ENCODE measurements around the gene COL20A1.
"Not testable (repeated sequence)": the region's sequence is repeated elsewhere in the genome, so short reads cannot be mapped to it uniquely, and the experiment has no call there.

COL20A1 gene

DNA sequence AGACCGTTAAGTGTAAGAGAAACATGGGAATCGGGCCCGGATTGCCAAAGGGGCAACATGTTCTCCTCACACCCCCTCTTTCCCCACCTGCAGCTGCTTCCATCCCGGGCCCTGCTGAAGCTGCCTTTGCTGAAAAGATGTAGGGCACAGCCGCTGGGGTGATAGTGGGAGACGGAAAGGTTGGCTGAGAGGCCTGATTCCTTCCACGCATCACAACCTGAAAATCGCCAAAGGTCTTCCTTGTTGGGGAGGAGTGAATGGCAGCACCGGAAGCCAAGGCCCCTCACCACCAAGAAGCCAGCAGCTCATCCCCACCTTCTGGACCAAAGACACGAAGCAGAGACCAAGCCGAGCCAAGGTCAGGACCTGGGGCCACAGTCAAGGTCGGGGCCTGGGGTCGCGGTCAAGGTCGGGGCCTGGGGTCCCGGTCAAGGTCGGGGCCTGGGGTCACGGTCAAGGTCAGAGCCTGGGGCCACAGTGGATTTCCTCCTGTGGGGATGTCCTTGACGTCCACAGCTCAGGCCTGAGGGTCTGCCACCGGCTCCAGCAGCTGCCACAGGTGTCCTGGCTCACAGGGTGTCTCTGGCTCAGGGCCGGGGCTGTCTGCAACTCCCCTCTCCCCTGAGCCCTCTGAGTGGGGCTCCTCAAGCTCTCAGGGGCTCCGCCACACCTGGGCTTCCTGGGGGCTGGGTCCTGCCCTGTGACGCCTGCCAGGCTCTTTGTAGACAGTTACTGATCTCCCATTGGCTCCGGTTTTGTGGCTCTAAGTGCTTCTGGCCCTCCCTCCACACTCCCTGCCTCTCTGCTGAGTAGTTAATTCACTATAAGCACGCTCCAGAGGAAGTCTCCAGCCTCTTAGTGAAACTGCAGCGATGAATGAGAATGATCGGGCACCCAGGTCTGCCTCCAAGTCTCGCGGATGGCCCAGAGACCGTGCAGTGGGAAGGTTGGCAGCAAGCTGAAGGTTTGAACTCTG is 73.7 kb downstream of the COL20A1 start:
- DNase-seq = no peak

DNA sequence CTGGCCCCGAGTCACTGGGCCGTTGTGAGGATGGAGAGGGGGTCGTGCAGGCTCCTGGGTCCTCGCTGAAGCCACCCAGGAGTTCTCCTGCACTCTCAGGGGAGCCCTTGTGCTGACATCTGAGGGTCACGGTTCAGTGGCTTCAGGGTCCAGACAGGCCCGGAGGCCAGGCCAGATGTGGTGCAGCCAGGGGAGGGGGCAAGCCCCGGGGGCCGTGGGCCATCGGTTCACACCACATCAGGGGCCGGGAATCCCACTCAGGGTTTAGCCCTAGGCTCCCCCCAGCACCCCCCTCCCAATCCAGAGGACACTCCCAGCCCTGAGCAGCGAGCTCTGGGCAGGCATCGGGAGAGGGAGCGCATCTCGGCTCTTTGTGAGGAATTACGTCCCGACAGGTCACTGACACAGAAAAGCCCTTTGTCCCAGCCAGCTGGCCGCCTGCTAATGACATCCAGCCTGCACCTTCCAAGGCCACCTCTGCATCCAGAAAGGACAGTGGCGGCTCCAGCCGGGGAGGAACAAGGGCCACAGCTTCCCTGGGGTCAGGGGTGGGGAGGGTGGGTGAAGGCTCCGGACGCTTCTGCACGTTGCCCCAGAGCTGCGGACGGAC is 74.6 kb downstream of the COL20A1 start:
- DNase-seq = no peak

DNA sequence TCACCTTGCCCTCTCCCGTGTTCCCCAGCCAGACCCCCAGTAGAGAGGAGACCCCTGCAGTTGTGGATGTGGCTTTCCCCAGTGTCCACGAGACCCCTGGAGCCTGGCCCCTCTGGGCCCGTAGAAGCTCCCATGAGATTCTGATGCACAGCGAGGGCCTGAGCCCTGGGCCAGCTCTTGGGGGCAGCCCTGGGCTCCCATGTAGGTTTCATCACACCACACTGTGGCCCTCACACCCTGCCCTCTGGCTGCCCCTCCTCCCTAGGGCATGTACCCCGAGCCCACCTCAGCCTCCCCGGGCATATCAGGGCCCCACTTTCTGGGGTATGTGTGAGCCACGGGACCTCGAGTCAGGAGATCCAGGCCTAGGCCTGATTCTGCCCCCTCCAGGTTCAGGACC is 75.2 kb downstream of the COL20A1 start:
- no peak for DNase-seq

DNA sequence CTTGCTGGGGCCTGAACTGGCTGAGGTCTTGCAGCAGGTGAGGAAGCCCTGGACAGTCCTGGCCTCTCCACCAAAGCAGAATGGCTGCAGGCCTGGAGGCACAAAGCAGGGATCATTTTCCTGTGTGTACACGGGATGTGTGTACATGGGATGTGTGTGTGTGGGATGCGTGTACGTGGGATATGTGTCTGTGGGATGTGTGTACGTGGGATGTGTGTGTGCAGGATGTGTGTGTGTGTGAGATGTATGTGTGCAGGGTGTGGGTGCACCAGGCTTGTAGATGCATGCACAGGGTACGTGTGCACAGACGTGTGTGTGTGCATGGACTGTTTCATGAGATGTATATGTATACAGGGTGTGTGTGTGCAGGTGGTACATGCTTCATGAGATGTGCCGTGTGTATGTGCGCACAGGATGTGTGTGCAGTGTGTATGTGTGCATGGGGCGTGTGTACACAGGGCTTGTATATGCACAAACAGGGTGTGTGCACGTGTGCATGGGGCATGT is 76.1 kb downstream of the COL20A1 start:
- DNase-seq = no peak

DNA sequence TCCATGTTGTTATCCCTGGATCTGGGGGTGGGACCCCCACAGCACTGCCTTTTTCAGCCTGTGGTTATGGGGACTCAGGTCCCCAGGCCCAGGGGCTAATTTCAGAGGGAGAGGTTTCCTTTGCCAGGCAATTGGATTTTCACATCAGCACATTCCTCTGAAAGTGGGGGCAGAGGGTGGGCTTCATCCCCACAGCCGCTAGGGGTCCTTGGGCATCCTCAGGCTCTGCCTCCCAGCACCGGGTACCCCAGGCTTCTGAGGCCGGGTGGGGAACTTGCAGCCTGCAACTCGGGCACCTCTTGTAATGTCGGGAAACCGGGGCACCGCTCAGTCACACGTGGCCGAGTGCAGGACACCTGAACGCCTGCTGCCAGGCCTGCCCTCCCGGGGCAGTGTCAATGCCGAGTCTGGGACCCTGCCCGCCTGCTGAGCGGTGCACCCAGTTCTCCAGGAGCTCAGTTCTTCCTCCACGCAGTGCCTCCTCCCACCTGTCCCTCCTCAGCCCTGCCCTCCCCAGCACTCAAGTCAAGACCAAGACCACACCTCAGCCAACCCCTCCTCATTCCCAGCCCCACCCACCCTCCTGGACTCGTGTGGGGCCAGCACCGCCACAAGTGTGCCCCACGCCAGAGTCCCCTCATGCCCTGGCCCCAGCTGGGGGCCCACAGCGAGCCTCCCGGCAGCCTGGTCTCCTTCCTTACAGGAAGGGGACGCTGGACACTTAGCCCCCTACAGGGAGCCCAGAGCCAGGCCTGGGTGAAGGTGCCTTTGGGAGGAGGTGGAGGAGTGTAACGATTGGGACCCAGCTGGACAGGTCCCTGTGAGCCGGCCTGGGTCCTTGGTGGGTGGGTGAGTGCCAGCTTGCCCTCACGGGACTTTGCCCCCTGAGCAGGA is 77.0 kb downstream of the COL20A1 start:
- no peak for DNase-seq

DNA sequence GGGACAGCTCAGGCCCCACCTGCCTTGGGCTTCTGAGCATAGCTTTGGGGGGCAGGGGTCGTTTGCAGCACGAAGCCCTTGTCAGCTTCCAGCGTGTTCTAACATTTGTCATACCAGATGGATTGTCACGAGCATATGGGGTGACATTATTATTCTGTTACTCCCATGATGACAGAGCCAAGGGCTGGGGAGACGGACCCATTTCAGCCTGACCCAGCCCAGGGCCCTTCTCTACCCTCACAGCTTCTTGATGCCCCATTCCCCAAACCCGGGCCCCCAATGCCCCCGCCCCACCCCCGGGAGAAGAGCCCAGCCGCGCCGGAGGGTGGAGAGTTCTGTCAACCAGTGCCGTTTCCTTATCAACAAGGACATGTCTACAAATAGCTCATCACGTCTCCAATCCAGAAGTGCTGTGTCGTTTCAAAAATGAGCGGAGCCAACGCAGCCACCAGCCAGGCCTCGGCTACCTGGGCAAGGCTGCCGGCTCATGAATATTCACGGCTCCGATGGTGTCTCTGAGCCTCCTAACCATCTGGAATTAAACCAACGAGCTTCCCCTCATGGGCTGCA is 77.7 kb downstream of the COL20A1 start:
- DNase-seq = peak; percentile 58

DNA sequence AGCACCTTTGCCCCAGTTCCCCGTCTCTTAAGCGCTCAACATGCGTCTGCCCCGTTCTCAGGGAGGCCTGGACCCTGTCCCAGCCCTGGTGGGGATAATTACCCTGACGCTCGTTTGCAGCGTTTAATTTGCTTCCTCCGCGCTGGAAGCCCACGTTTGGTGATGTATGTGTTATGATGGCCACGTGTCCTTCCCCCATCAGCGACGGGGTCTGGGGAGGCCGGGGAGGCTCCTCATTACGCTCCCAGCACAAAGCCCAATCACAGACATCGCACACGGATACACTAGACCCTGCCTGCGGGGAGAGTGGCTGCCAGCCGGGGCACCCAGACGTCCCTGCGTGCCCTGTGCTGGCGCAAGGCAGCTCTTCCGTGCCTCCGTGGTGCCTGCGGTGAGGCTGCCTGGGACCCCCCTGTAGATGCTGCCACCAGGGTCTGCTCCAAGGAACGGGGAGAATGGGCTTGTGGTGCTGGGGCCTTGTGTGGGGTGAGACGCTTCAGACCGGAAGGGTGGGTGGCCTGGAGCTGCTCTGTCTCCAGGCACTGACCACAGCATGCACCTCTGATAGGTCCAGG is 78.4 kb downstream of the COL20A1 start:
- DNase-seq = no peak

DNA sequence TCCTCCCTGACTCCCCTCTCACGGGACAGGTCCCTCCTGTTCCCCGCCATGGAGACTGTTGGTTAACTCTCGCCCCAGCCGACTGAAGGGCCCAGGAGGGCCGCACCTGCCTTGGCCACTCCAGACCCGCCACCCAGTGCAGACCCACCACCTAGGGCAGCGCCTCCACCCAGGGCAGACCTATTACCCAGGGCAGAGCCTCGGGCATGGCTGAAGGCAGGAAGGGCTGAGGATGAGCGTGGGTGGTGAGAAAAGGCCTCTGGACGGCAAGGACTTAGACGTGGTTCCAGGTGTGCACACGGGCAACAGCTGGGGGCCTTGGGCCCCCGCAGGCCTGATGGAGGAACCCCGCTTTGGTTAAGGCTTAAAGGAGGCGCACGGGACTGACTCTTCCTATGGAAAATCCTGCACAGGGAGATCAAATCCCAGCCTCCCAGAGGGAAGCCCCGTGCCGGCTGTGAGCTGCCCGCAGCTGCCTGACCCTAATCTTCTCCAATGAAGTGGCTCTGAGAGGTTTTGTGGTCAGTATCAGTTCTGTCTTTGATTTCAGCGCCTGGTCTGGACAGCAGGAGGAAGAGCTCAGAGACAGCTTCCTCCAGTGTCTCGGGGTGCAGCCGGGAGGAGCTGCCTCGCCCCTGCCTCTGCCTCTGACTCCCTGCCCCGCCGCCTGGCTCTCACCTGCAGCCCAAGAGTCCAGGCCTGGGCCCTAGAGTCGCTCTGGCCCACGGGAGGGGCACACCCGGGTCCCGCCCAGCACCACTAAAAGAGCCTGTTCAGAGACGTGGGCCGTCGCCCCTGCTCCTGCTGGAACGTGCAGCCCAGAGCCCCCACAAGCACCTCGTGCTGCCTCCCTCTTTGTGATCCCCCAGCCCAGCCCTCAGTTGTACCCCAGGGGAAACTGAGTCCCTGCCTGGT is 80.2 kb downstream of the COL20A1 start:
- DNase-seq = no peak

DNA sequence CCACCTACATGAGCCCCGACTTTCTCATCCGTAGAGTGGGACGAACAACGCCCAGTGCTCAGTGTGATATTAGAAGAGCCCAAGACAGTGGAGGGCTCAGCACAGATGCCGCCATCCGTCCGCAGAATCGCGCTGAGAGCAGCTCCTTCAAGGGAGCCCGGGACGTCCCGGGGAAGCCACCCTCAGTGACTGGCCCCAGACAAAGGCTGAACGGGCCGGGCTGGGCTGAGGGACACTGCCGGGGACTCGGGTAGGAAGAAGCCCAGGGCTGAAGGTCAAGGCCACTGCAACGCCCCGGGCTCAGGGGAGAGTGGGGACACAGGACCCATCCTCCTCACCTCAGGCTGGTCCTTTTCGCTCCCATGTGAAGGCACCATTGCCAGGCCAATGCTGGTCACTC is 81.0 kb downstream of the COL20A1 start:
- no peak for DNase-seq

DNA sequence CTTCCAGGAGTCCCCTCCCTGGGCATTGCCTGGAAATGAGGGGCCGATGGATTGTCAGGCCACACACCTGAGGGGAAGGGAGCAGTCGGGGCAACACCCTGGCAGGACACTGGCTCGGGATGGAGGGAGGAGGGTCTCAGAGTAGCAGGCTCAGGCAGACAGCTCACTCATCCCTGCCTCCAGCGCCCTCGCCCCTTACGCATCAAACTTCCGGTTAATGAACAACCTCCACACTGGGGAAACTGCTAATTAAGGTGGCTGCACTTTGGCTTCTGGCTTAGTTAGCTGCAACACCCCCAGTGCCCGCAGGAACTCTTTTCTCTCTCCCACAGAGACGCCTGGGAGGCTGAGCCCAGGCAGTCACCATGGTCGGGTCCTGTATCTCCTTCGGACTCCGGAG is 81.5 kb downstream of the COL20A1 start:
- no peak for DNase-seq

DNA sequence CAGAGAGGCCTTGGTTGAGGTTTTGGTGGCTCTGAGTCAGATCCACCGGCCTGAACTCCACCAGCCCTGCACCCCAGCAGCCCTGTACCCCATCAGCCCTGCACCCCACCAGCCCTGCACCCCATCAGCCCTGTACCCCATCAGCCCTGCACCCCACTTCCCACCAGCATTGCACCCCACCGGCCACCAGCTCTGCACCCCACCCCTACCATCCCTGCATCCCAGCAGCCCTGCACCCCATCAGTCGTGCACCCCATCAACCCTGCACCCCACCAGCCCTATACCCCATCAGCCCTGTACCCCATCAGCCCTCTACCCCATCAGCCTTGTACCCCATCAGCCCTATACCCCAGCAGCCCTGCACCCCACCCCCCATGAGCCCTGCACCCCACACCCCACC is 82.5 kb downstream of the COL20A1 start:
- no peak for DNase-seq

DNA sequence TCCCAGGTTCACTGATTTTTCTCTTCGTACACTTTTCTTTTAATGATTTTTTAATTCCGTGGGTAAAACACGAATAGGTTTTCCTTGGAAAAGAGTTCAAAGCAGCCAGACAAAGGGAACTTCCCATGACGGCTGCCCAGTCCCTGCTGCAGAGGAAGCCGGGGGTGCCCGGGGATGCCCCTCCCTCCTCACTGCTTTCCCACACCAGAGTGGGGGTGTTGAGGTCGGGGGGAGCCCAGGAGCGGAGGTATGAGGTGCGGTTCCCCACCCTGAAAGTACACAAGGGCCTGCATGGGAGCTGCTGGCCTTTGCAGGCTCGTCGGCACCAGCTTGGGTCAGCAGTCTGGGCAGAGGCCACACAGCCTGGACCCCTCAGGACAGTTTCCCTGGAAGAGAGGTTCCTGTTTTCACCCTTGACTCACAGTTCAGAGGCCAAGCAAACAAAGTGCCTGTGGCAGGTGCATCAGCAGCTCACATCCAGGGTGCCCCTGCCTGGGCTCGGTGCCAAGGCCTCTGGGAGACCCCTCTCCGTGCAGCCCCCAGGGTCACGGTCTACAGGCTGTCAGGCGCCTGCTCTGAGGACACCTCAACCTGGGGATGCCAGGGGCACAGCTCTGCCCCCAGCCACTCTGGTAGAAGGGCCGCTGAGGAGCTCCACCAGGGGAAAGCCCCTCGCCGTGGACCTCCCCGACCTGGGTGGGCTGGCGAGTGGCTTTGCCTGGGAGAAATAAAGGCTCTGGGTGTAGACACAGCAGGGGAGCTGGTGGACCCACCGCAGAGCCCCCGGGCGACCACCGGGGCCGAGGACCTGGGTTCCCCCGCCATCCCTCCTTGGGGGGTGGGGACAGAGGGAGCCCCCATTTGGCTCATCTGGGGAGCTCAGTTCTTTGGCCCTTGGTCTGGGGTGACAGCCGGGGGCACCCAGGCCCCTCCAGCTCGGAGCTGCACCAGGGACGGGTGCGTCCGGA is 83.6 kb downstream of the COL20A1 start:
- DNase-seq = no peak

DNA sequence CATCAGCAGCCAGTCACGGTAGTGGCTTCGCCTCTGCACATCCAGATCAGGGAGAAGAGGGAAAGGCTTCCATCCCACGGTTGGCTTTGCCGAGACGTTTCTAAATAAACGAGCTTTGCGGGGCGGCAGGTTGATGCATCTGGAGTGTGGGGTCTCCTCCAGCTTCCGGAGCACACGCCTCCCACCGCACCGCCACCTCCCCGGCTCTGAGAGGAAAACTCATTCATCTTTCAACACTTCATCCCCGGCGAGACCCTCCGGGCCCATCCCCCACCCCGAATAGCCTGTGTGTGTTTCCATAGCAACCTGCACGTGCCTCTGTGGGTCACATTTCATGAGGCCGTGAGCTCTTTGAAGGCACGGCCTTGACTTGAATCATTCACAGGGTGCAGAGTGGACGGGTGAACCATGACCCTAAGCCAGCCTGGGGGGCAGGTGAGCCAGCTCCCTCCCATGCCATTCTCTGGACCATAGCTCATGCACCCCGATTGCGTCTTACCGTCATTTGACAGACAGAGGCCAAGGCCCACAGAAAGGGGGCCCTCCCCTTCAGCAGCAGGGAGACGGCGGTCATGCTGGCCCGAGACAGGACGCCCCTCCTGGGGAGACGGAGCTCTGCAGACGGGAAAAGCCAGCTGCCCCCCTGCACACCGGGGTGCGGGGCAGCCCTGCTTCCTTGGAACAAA is 84.4 kb downstream of the COL20A1 start:
- DNase-seq = no peak

DNA sequence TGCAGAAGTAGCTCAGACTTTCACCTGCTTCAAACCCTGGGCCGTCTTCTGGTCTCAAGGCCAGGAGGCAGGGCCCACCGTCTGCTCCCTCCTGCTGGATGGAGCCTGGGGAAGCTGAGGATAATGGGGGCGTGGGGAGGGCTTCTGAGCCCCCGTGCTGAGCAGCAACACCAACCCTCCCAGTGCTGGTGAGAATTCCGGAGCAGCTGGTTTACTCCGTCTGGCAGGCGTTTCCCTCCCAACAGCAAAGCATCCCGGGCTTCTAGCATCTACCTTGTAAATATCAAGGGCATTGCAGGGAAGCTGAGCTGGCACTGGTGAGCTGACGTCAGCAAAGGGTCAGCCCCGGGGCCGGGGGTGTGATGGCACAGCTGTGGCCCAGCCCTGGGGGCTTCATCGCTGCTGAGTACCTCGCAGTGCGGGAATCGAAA is 85.0 kb downstream of the COL20A1 start:
- DNase-seq = no peak

DNA sequence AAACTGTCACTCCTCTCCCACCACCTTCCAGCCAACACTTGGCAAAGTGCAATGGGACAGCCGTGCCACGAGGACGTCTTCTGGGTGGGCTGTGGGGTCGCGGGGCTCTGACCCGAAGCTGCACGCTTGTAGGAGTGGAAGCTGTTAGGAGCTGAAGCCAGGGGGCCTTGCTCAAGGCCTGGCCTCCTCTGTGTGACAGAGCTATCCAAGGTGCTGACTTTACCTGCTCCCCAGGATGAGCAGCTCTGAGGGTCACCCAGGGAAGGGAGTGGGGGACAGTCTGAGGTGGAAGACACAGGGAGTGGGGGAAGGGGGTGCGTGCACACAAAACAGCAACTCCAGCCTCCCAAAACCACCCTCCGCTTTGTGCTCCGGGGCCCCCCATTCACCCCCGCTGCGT is 85.6 kb downstream of the COL20A1 start:
- no peak for DNase-seq

DNA sequence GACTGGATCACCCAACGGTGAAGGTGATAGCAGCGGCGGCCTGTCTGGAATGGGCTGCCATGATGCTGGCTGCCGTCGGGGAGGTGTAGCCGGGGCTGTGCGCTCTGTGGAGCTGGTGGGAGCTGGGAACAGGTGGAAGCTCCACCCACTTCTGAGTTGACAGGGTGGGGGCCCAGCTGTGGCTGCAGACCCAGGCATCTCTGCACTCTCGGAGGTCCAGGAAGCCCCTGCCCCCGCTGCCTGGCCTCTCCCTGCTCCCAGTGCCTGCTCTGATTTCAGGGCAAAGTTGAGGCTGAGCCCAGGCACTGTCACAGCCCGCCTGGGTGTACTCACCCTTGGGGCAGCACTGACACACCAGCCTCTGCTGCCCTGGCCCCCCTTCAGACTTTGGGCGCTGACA is 86.3 kb downstream of the COL20A1 start:
- no peak for DNase-seq

DNA sequence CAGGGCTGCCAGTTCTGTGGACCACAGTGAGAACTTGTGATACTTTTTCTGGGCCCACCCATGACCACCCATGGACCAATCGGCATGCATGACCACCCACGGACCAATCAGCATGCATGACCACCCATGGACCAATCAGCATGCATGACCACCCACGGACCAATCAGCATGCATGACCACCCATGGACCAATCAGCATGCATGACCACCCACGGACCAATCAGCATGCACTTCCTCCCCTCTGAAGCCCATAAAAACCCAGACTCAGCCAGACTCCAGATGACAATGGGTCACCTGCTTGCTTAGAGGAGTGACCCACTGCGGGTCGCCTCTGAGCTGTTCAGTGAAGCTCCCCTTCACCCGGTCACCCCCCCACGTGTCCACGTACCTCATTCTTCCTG is 86.9 kb downstream of the COL20A1 start:
- not testable (repeated sequence) for DNase-seq

DNA sequence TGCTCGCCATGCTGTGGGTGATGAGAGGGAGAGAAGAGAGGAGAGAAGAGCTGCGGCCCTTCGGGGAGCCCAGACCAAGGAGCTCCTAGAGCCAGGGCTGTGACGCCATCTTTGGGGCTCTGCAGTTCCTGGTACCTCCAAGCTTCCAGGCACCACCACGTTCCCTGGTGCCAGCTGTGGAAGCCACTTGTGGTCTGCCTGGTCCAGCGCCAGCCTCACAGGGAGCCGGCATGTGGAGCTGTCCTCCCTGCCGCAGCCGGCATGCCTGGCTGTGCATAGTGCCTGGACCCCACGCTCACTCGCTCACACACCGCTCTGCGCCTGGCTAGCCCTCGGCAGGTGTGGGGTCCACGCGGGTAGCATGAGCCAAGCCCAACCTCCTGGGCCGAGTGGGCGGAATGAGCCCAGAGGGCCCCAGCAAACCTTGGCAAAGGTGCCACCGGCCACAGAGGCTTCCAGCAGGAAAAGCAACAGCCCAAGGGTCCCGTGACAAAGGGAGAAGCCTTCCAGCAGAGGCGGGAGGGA is 87.4 kb downstream of the COL20A1 start:
- no peak for DNase-seq

DNA sequence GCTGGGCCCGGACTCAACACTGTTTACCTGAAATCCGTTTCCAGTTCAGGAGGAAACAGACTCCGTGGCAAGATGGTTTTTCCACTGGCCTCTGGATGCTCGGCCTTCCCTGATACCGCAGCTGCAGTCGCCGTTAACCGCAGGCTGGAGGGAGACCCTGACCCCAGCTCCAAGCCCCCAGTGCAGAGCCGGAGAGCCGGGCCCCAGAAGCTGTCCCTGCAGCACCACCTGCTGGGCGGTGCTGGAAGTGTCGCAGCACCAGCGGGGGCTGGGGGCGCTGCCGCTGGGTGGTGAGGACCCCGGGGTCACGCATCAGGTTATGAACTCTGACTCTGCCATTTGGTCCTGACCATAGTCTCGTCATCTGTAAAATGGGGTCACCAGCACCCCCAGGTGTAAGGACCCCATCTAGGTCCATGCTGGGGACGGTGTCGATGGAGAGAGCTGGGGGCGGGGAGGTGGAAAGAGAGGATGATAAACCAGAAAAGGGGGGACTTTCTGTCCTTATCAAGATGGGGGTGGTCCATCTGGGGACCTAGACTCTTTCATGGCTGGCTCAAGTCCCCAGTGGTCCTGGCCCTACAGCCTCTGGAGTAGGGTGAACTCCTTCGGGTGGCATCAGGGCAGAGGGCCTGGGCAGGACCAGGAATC is 88.9 kb downstream of the COL20A1 start:
- no peak for DNase-seq

All from NCI-H524 treated with DMSO at 0.1 percent for 48 hours (cell line).